GM19438 (cell line): ENCODE measurements around the gene TBX15.

ENCODE experiments used
- ATAC-seq: cut with Tn5 transposase; IDR thresholded peaks from one replicate; pipeline ENCODE4 v1.9.1; 2021; ENCODE audit warnings: low read depth; ENCODE audit not compliant: unreplicated experiment

The TBX15 gene

DNA sequence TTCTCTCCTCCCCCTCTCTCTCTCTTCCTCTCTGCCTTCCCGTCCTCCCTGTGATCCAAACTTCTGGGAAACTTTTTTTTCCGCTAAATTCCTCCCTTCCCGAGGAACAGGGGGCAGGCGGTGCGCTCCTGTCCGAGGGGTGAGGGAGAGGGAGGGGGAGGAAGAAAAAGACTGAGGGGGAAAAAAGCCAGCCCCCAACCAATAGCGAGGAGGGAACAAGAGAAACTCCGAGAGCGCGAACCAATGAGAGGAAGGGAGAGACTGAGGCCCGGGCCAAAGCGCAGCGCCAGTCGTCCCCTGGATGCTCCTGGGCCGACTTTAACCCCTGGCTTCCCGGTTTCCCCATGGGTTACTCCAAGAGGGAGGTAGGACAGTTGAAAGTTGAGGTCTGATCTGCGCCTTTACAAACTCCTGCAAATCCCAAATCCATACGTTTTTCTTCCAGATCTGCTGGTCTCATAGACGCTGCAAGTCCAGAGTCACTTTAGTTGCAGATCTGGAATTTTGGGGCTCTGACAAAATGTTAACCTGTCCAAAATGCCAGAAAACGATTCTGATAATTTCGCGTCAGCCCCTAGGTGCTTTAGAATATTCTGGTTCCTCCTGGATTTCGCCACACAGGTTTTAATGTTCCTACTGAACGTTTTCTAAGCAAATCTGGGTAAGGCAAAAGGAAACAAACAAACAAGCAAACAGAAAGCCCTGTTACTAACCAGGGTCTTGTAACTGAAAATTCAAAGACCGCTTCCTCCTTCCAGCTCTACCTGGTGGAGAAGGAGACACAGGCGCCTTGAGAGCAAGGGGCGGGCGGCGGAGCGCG, at the start of gene TBX15:
TBX15 (minus strand) TSS at position 158 of the 820 bp plus-strand sequence. CDS start 548 bp downstream, outside the sequence.
- no peak for ATAC-seq

DNA sequence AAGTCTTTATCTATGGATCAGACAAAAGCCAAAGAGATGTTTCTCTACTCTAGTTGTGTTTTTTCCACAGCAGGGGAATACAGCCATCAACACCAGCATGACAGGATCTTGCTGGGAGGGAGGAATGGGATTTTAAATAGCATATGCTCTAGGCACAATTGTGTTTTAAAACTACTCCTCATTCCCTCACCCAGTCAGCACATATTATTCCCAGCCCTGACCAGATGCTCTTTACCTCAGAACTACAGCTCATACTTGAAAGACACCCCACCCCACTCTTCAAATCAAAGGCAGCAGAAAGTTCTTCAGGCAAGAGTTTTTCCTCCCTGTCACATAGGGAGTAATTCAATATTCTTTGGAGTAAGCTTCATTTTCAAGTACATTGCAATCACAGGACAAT, 46.2 kb upstream of the TBX15 start:
- no peak for ATAC-seq

DNA sequence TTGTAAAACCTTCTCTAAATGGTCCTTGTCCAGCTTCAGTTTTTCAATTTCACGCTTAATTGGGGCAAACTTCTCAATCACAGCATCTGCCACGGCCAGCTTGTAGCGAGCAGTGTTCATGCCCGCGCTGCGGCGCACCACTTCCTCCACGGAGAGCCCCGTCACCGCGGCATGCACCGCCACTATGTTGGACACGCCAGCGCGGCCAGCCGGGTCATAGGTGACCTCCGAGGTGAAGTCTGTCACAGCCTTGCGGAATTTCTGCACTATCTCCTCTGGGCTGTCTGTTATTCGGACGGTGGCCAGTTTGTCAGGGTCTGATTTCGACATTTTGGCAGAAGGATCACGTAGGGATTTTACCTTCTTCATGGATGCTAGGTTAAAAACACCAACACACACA, 44.8 kb upstream of the TBX15 start:
- no peak for ATAC-seq

DNA sequence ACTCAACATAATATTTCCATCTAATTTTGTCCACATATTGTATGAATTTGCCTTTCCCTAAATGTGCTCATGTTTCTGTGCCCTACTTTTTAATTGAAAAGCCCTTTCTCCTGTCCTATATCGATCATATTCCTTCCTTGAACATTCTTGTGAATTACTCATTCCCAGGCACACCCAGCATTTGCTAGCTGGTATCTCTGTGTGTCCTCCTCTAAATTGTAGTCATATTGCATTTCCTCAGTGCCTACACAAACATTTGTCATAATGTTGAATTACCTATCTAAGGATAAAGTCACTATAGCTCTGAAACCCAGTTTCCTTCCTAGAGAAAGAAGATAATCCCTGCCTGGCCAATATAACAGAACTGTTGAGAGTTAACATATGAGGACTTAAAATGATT, 39.6 kb upstream of the TBX15 start:
- no peak for ATAC-seq

DNA sequence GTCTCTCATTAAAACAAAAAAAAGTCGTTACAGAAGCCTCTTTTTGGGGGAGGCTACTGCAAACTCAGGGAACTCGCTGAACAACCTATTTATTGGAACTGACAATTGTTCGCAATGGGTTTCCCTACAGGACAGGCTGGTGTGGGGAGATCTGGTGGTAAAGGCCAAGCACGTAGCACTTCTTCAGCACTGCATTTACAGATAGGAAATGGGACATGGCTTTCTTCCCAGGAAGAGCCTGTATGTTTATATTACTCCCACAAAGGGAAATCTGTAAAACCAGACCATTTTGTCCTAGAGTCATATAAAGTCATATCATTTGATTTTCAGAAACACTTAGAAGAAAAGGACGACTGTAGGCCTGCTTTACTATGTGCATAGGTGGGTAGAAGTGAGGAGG, 38.8 kb upstream of the TBX15 start:
- ATAC-seq: no peak

DNA sequence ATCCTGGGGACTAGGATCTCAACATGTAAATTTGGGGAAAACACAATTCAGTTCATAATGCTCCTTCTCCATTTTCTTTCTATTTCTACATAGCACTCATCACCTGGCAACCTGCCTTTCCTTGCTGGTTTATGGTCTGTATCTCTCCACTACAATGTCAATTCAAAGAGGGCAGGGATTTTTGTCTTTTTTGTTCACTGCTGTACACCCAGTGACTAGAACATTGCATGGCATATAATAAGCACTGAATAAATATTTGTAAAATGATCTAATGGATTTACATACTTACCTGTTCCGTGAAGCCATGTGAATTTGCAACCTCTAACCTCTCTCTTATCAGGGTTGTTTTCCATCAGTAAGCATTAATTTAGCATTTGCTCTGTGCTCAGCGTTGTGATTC, 27.4 kb upstream of the TBX15 start:
- no peak for ATAC-seq

DNA sequence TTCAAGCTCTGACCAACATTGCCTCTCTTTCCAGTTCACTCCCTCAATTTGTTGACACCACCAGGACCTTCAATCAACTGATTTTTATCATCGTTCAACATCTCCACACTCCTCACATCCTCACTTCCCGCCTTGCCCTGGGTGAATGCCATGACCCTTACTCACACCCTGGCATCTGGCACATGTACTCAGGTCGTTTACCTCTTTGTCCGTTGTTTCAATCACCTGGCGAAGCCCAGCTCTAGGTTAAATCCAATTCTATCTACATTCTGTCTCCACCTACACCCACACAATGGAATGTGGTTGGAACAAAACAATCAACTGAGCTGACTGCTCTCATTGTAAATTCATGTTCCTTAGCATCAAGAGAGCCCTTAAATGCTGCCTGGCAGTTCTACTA, 24.2 kb upstream of the TBX15 start:
- ATAC-seq: no peak

DNA sequence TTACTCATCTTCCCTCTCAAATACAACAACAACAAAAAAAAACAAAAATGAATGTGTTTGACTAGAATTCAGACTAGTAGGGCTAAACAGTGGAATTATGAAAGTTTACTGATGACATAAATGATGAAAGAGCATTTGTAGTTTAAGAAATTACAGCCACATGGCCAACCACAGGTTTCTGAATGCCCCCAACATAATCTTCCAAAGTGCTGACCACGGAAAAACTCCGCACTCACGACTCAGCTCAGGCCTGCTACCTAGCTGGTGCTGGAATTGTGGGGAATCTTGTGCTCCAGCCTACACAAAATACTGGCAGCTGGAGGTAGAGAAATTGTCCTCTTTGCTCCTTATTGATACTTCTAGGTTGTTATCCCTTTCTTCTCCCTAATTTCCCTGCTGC, 23.6 kb upstream of the TBX15 start:
- ATAC-seq: no peak

DNA sequence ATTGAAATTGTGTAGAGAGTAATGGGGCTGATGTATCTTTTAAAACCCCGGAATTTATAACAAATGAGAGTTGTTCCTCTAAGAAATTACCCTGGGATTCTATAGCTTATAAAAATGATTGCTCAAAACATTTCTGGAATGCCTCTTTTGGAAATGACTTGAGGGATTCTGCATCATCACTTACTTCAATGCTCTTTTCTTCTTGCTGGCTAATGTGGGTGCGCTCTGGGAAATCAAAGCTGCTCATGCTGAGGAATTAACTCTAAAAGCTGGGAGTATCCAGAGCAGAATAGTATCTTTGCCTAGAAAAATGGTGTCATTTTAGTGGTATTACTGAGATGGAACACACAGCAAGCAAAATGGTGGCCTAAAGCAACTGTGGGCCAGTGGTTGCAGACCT, 23.0 kb upstream of the TBX15 start:
- ATAC-seq: no peak

DNA sequence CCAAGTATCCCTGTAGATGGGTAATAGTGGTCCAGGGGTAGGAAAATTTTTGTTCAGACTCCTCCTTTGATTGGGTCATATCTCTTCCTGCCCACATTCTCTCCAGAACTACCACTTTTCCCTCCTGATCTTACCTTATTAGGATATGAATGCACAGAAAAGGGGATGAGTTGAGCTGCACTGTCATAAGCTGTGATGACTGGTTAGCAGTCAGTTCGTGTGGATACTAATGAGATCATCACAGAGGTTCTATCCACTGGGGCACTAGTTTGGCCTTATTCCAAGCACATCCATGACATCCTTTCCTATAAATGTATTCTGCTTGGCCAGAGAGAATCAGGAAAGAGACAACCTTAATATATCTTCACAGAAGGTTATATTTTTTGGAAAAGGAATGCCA, 22.1 kb upstream of the TBX15 start:
- no peak for ATAC-seq

DNA sequence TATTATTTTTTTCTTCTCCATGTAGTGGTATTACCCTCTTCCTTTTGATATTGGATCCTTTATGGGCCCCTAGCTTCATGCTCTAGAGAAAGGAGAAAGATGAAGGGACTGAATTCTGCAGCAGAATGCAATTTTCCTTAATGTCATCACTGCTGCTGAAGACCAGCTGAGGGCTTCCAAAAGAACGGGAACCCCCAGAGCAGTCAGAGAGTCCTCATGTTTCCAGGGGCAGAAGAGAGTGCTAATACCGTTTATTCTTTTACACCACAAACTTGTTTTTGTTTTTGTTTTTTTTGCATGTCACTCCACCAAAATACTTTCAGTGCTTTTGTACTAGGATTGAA, 21.1 kb upstream of the TBX15 start:
- ATAC-seq: no peak

DNA sequence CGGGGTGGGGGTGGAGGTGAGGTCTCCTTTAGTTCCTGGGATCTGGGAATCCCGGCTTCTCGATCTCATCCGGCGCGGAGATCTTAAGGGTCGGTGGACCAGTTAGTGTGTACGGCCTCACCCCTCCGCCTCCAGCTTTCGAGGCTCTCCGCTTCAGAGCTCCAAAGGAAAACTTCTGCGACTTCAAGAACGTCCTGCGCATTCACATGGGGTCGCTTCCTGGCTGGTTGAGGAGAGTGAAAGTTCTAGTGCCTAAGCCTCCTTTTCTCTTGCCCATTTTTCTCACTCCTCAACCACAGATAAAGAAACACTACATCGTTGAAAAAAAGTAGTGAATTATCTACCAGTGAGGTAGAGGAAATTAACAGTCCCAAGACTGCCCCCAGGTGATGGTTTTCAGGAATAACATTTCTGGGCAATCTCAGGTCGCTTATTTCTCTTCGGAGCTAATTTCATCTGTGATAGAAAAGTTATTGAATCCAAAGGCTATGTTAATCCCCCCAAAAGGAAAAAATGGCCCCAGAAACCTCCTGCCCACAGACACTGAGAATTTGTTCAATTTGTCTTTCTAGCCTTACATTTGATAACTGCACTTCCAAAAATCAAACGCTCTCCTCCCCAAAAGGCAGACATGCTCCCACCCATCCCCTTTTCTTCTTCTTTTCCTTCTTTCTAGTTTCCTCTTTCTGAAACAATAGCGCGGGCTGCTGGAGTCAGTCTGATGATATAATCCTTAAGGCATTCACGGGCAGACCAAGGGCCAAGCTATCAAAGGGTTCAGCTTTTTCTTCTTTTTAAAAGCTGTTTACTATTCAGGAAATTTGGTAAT, 20.6 kb upstream of the TBX15 start:
- peak; percentile 70 for ATAC-seq

DNA sequence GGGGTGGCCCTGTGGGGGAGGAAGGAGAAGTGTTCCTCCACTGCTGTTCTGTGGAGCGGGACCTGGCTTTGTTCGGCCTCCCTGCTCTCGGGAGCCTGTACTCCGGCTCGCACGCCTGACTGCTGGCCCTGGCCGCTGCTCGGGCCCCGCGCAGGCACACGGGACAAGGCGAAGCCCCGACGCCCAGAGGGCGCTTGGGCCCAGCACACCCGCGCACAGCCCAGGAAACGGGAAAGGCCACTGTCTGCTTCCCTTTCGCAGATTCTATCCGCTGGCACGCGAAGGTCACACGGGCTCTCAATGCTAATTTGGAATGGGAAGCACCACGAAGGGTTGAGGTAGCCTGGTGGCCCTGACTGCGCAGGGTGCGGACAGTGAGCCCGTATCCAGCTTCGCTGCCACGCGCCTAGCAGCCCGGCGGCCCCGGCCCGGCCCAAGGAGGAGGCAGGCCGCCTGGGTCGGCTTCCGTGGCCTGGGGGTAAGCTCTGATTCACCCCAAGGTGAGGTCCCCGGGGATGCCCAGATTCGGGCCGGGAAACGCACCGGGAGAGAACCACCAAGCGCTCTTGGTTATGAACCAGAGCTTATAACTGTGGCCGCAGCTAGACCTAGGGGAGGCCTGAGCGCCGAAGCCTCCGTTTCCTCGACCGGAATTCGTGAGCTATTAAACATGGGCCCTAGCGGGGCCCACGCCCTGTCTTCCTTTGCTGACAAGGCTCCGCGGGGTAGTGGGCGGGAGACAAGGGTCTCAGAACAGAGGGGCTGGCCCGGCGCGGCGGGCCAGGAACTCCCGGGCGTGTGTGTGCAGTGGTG, 19.7 kb upstream of the TBX15 start:
- no peak for ATAC-seq

DNA sequence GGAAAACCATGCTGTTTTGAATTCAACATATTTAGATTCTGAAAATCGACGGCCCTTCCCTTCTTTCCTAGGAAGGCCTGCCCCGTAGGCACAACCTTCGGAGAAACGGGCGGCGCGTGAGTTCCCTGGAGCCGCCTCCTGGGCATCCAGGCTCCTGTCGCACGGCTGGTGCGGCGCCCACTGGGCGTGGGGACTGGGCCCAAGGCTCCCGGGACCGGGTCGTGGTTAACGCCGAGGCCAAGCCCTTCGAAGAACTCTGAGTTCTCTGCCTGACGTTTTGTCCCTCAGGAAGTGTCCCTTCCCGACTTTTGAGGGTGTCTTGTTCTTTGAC, 19.2 kb upstream of the TBX15 start:
- no peak for ATAC-seq

DNA sequence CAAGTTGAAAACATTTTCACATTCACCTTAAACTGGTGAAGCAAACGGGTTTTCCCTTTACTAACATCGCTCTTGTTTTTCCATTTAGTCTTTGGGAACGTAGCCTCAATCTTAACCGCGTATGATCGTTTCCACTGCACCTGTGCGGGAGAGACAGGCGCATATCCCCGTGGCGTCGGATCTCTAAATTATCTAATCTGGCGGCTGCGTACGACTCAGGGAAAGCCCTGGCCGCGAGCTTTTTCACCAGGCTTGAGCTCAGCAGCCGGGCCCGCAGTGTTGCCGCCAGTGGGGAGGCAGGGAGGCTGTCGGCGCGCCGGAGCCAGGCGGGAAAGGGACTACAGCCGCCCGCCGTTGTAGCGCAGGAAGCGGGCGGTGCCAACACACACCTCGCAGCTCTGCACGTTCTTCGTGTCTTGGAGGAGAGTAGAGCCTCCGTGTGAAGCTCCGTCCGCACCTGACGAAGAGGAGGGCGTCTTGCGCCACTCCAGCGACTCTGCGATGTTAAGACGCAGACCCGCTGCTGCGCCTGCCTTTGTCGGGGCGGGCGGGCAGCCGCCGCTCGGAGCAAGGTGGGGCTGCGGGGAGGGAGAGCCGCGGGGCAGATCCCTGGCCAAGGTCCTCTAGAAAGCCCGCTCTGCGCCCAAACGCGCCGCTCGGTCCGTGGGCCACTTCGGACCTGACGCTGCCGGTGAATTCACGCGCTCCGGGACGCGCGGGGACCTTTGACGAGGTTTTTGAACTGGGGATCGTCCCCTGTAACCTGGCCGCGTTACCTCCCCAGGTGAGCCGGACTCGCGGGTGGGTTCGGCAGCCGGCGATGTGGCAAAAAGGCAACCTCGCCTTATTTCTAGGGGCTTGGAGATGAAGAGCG, 18.5 kb upstream of the TBX15 start:
- no peak for ATAC-seq

DNA sequence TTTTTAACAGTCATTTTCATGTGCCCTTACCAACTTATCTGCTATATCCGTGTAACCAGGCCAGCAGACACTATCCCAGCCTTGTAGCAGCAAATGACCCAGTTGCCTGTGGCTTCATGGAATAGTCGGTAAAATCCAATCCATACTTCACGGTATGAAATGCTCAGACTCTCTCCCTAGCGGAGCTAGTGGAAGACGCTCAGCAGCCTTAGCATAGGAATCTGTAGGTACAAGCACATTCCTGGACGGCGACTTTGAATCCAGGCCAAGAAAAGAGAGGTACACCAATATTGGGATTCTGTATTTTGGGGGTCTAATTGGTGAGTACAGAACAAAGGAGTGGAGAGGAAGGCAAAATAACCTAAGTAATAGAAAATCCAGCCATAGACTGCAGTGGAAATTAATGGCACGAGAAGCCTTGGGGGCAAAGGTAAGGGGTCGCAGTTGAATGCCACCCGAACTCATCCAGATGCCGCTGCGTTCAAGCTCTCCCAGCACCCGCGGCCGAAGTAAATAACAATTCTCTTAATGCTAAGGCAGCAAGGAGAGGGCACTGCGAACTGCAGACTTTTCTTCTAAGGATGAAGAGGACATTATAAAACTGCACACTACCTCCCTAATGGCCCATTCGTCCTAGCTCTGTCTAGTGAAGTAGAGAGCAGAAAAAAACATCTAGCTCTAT, 17.7 kb upstream of the TBX15 start:
- no peak for ATAC-seq

DNA sequence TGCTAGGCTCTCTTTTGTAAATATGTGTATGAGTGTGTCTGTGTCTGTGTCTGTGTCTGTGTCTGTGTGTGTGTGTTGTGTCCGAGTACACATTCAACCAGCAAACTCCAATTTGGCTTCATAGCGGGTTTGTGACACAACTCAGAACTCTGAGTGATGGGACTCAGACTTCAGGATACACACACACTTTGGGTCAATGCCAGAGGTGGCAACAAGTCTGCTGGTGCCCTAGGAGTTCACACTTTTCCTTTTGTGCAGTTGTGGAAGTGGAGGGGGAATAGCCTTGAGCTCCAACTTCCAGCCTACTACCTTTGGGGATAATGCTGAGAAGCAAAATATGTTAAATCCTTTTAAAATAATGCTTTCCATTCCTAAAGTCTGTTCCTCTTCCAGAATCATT, 16.6 kb upstream of the TBX15 start:
- no peak for ATAC-seq

DNA sequence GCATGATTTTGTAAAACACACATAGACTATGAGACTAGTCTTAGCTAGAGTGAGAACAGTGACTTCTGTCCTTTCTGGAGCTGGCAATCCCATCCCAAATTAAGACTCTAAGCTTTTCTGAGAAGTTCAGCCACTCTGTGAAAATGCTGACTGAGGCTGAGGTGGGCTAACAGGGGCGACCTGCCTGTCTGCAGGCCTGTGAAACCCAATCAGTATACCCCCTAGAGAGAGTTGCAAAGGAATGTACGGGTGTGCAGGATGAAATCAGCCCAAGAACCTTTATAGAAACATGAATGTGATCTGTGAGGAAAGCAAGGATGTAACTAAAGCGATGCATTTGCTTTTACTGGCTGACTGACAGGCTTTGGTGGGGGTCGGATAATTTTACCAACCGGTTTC, 16.0 kb upstream of the TBX15 start:
- ATAC-seq: no peak

DNA sequence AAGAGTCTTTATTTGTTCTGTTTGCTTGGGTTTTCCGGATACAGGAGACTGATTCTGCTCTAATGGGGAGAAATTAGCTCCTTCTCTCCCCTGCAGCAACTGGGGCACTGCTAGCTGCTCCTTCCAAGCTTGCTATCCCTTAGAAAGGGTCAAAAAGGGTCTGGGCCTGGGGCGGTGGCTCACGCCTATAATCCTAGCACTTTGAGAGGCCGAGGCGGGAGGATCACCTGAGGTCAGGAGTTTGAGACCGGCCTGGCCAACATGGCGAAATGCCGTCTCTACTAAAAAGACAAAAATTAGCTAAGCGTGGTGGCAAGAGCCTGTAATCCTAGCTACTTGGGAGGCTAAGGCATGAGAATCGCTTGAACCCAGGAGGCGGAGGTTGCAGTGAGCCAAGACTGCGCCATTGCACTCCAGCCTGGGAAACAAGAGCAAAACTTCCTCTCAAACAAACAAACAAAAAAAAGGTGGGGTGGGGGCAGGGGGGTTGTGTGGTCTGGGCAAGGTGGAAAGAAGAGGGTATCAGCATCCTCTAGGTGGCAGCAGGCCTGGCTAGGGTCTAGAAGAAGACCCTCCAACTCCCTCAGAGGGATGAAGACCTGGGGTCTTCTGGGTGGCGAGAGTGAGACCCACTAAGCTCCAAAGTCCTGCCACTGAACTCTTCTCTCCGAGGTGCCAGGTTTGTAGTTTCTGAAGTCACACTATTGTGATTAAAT, 15.4 kb upstream of the TBX15 start:
- no peak for ATAC-seq
